PC-3 (cell line): ENCODE measurements around the gene CASKIN2.

Source experiments
- CTCF ChIP-seq: fragments of 300-600 bp; sonication (generic); conservative IDR thresholded peaks from 2 replicates; pipeline ENCODE4 v1.5.1; 2017; ENCODE audit warnings: antibody characterized with exemption, low read depth, mild to moderate bottlenecking, low read length
- EZH2phosphoT487 ChIP-seq: fragments of 300-600 bp; sonication (generic); IDR thresholded peaks from 2 replicates; pipeline ENCODE4 v1.6.1; 2018; ENCODE audit warnings: mild to moderate bottlenecking, antibody characterized with exemption, low read length, borderline replicate concordance

GRCh38 chr17:75552425-75553294, 37.3 kb upstream of the CASKIN2 start:
- no peak for TF ChIP-seq CTCF
- TF ChIP-seq EZH2phosphoT487: no peak
